OCI-LY1 (cell line): Measurements from ENCODE around the gene PCBP3.

Experiments used
- H2AFZ ChIP-seq: fragments of 200-600 bp; sonication (generic), shearing (Covaris generic); 2 replicates; pipeline ENCODE4 v1.6.0; 2014; ENCODE audit warnings: antibody characterized with exemption, mild to moderate bottlenecking, low read length
- H3F3A ChIP-seq: fragments of 200-600 bp; sonication (generic), shearing (Covaris generic); 2 replicates; pipeline ENCODE4 v1.6.0; 2014; ENCODE audit warnings: mild to moderate bottlenecking, antibody characterized with exemption, low read length, moderate library complexity; ENCODE audit not compliant: insufficient read depth
- H3K27ac ChIP-seq: fragments of 200-600 bp; sonication (generic); 2 replicates; pipeline ENCODE4 v1.5.1; 2014; ENCODE audit warnings: low read length, mixed run types, mild to moderate bottlenecking, low read depth; ENCODE audit not compliant: poor library complexity, severe bottlenecking
- H3K27me3 ChIP-seq: fragments of 200-600 bp; sonication (generic); 2 replicates; pipeline ENCODE4 v1.6.0; 2014; ENCODE audit warnings: antibody characterized with exemption, mild to moderate bottlenecking, low read length, moderate library complexity; ENCODE audit not compliant: insufficient read depth
- H3K36me3 ChIP-seq: fragments of 200-600 bp; sonication (generic); 2 replicates; pipeline ENCODE4 v1.6.1; 2014; ENCODE audit warnings: mild to moderate bottlenecking, antibody characterized with exemption, low read length, moderate library complexity, mixed read lengths; ENCODE audit not compliant: insufficient read depth
- H3K4me1 ChIP-seq: fragments of 200-600 bp; sonication (generic); 2 replicates; pipeline ENCODE4 v1.5.1; 2014; ENCODE audit warnings: mild to moderate bottlenecking, low read length, moderate library complexity; ENCODE audit not compliant: insufficient read depth, severe bottlenecking
- H3K4me2 ChIP-seq: fragments of 200-600 bp; sonication (generic), shearing (Covaris generic); 2 replicates; pipeline ENCODE4 v1.6.1; 2014; ENCODE audit warnings: low read length
- H3K4me3 ChIP-seq: fragments of 200-600 bp; sonication (generic); 2 replicates; pipeline ENCODE4 v1.5.1; 2014; ENCODE audit warnings: low read length, low read depth, mild to moderate bottlenecking, mixed read lengths; ENCODE audit not compliant: poor library complexity, severe bottlenecking
- H3K79me2 ChIP-seq: fragments of 200-600 bp; shearing (Covaris generic); 2 replicates; pipeline ENCODE4 v1.6.1; 2016; ENCODE audit warnings: mixed run types, low read length, mixed read lengths; ENCODE audit not compliant: insufficient read depth
- H3K9ac ChIP-seq: fragments of 200-600 bp; sonication (generic), shearing (Covaris generic); 2 replicates; pipeline ENCODE4 v1.6.1; 2014; ENCODE audit warnings: mild to moderate bottlenecking, low read length, mixed read lengths
- H3K9me2 ChIP-seq: fragments of 200-600 bp; sonication (generic), shearing (Covaris generic); 2 replicates; pipeline ENCODE4 v1.6.1; 2014; ENCODE audit warnings: low read depth, mild to moderate bottlenecking, low read length, mixed read lengths
- H3K9me3 ChIP-seq: fragments of 200-600 bp; shearing (Covaris generic); 2 replicates; pipeline ENCODE4 v1.6.1; 2014; ENCODE audit warnings: low read length, mixed read lengths
- H4K20me1 ChIP-seq: fragments of 200-600 bp; sonication (generic), shearing (Covaris generic); 2 replicates; pipeline ENCODE4 v1.6.0; 2016; ENCODE audit warnings: mild to moderate bottlenecking, low read length; ENCODE audit not compliant: insufficient read depth
- EZH2 ChIP-seq: fragments of 200-600 bp; sonication (generic), shearing (Covaris generic); IDR thresholded peaks from 2 replicates; pipeline ENCODE4 v1.8.0; 2017; ENCODE audit warnings: borderline replicate concordance, mixed run types, mild to moderate bottlenecking, antibody characterized with exemption, low read length, moderate library complexity, mixed read lengths
- TF ChIP-seq, protein P1 (sequence below): fragments of 200-600 bp; sonication (generic), shearing (Covaris generic); IDR thresholded peaks from 2 replicates; pipeline ENCODE4 v1.5.1; 2017; ENCODE audit warnings: mild to moderate bottlenecking, antibody characterized with exemption, low read length, moderate library complexity, mixed read lengths

The PCBP3 gene

DNA sequence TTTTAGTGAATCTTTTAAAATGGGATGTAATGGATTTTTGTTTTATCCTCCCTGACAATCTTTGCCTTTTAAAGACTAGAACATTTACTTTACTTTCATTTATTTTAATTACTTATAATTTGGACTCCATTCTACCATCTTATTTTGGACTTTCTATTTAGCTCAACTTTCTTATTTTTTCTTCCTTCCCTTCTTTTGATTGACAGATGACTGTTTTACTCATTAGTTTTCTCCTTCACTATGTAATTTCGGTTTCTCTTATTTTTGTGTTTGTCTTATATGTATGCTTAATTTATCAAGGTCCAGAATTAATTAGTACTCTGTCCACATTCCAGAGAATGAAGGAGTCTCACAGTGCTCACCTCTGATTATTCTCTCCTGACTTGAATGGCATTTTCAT, 109.9 kb downstream of the PCBP3 start:
- Histone ChIP-seq H3F3A (no peaks in the 10 kb centered on the region), H3K9me3 (no peaks in the 10 kb centered on the region), H3K9ac (no peak overlapping the region), H2AFZ (no peak overlapping the region), H4K20me1 (no peaks in the 10 kb centered on the region), H3K36me3 (no peaks in the 10 kb centered on the region), H3K27ac (no peak overlapping the region), H3K4me2 (no peak overlapping the region), H3K27me3 (no peaks in the 10 kb centered on the region), H3K4me1 (no peaks in the 10 kb centered on the region), H3K4me3 (no peak overlapping the region), H3K79me2 (no peaks in the 10 kb centered on the region), H3K9me2 (no peaks in the 10 kb centered on the region)
- TF ChIP-seq, protein P1, sequence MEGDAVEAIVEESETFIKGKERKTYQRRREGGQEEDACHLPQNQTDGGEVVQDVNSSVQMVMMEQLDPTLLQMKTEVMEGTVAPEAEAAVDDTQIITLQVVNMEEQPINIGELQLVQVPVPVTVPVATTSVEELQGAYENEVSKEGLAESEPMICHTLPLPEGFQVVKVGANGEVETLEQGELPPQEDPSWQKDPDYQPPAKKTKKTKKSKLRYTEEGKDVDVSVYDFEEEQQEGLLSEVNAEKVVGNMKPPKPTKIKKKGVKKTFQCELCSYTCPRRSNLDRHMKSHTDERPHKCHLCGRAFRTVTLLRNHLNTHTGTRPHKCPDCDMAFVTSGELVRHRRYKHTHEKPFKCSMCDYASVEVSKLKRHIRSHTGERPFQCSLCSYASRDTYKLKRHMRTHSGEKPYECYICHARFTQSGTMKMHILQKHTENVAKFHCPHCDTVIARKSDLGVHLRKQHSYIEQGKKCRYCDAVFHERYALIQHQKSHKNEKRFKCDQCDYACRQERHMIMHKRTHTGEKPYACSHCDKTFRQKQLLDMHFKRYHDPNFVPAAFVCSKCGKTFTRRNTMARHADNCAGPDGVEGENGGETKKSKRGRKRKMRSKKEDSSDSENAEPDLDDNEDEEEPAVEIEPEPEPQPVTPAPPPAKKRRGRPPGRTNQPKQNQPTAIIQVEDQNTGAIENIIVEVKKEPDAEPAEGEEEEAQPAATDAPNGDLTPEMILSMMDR, result no peak
- no peak for TF ChIP-seq EZH2

DNA sequence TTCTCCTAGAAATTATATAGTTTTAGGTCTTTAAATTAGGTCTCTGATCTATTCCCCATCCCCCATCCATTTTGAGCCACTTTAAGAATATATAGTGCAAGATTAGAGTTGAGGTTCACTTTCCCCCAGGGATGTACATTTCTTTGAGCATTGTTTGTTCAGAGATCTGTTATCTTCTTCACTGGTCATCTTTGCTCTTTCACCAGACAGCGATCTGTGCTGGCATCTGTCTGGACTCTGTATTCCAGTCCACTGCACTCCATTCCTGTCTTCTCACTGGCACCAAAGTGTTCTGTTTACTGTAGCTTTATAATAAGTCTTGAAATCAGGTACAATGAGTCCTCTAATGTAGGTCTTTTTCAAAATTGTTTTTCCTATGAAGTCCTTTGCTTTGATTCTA, 112.5 kb downstream of the PCBP3 start:
- no peak overlapping the region for H2AFZ ChIP-seq
- no peak overlapping the region for H3K4me2 ChIP-seq
- H3K9me2 ChIP-seq, result no peaks in the 10 kb centered on the region
- no peaks in the 10 kb centered on the region for H3K36me3 ChIP-seq
- no peaks in the 10 kb centered on the region for H3K9me3 ChIP-seq
- TF ChIP-seq, protein P1, result no peak
- TF ChIP-seq EZH2, result no peak
- H3K4me1 ChIP-seq, result no peaks in the 10 kb centered on the region
- no peak overlapping the region for H3K27ac ChIP-seq
- no peaks in the 10 kb centered on the region for H3K79me2 ChIP-seq
- no peaks in the 10 kb centered on the region for H3K27me3 ChIP-seq
- H3K9ac ChIP-seq, result no peak overlapping the region
- H3K4me3 ChIP-seq, result no peak overlapping the region
- H3F3A ChIP-seq, result no peaks in the 10 kb centered on the region
- H4K20me1 ChIP-seq, result no peaks in the 10 kb centered on the region

DNA sequence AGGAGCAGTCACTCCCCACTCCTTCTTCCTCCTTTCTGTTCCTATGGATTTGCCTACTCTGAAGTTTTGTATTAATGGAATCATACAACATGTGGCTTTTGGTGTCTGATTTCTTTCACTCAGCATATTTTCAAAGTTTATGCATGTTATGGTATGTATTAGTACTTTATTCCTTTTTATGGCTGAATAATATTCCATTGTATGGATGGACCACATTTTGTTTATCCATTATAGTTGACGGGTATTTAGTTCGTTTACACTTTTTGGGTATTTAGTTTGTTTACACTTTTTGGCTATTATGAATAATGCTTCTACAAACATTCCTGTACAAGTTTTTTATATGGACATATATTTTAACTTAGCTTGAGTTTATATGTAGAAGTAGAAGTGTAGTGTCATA, 113.1 kb downstream of the PCBP3 start:
- Histone ChIP-seq H4K20me1 (no peaks in the 10 kb centered on the region), H3K36me3 (no peaks in the 10 kb centered on the region), H2AFZ (no peak overlapping the region), H3K9me2 (no peaks in the 10 kb centered on the region), H3K79me2 (no peaks in the 10 kb centered on the region), H3K27ac (no peak overlapping the region), H3F3A (no peaks in the 10 kb centered on the region), H3K4me3 (no peak overlapping the region), H3K9me3 (no peaks in the 10 kb centered on the region), H3K4me2 (no peak overlapping the region), H3K27me3 (no peaks in the 10 kb centered on the region), H3K9ac (no peak overlapping the region), H3K4me1 (no peaks in the 10 kb centered on the region)
- TF ChIP-seq EZH2, result no peak
- TF ChIP-seq, protein P1, result no peak
